ENCODE results near the gene AMPH.
"Not testable (repeated sequence)": the region's sequence is repeated elsewhere in the genome, so short reads cannot be mapped to it uniquely, and the experiment has no call there.

Gene AMPH

GRCh38 chr7:38461887-38462286 is 169.3 kb downstream of the AMPH start:
- no peak for DNase-seq

GRCh38 chr7:38453826-38454225 is 177.3 kb downstream of the AMPH start:
- no peak for DNase-seq

- no peak for DNase-seq
Observed at GRCh38 chr7:38453168-38453567, 178.0 kb downstream of the AMPH start.

- DNase-seq = no peak
Observed at GRCh38 chr7:38452681-38453108, 178.5 kb downstream of the AMPH start.

DNA sequence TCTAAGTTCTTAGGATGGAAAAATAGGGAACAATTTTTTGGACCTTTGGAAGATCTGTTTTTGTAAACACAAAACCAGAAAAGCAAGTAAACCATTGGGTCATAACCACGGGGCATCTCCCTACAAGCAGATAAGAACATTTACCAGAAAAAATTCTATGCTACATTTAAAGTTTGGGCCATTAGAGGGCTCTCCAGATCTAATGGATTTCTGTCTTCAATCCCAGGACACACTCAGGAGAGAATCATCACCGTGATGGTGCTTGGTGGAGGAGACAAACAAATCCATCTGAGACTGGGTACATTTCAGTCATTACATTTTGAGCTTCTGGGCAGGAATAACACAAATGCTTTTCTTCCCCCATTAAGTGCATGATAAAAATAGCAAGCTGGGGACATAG is 179.3 kb downstream of the AMPH start:
- no peak for DNase-seq

- DNase-seq = no peak
Observed at GRCh38 chr7:38448584-38449234, 182.5 kb downstream of the AMPH start.

GRCh38 chr7:38448054-38448453 is 183.1 kb downstream of the AMPH start:
- no peak for DNase-seq

- no peak for DNase-seq
Observed at GRCh38 chr7:38438970-38439369, 192.2 kb downstream of the AMPH start.

DNA sequence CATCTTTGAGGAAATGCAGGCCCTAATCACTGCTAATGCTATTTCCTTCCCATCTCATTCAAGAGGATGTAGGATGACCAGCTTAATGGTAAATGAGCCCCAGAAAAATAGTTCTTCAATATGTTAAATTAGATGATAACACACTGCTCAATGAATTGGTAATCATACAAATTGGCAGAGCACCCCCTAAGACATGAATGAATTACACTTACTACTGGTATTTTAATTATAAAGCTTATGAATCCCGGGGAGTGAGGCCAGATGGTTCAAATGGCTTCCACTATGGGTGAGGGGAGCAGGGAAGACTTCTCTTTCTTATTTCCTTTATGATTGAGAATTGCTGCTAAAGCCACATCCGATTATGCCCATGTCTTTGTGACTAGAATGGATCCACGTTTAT is 198.5 kb downstream of the AMPH start:
- DNase-seq = no peak

DNA sequence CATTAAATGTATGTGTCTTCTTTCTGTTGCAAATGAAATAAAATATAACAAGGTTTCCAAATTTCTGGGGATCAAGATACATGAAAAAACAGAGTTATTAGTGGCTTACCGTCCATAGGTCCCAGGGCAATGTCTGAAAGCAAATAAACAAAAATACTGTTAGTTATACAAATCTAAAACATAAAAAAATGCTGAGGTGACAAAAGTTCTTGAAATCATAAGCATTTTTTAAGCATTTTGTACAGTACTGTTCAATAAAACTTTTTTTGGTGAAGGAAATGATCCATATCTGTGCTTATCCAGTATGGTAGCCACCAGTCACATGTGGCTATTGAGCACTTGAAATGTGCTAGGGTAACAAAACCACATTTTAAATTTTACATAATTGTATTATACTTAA is 199.1 kb downstream of the AMPH start:
- DNase-seq = no peak

- DNase-seq = no peak
Observed at GRCh38 chr7:38429057-38429456, 202.1 kb downstream of the AMPH start.

DNA sequence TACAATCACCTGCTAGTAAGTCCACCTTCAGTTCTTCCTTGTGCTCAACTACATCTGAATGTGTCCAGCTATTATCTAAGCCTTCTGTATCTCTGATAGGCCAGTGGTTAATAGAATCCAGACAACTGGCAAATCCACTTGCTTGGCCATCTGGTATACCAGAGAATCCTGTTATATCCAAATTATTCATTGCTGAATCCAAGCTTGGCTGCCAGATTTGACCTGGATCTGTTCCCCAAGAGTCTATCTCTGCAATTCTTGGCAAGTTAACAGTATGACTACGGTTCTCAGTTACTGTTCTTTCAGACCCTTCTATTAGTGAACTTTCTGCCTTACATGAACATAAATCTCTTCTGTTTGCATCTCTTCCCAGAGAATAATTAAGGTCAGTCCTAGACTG is 203.1 kb downstream of the AMPH start:
- no peak for DNase-seq

- DNase-seq = no peak
Observed at GRCh38 chr7:38427279-38427955, 203.8 kb downstream of the AMPH start.

- DNase-seq = no peak
Observed at GRCh38 chr7:38425509-38425908, 205.7 kb downstream of the AMPH start.

DNA sequence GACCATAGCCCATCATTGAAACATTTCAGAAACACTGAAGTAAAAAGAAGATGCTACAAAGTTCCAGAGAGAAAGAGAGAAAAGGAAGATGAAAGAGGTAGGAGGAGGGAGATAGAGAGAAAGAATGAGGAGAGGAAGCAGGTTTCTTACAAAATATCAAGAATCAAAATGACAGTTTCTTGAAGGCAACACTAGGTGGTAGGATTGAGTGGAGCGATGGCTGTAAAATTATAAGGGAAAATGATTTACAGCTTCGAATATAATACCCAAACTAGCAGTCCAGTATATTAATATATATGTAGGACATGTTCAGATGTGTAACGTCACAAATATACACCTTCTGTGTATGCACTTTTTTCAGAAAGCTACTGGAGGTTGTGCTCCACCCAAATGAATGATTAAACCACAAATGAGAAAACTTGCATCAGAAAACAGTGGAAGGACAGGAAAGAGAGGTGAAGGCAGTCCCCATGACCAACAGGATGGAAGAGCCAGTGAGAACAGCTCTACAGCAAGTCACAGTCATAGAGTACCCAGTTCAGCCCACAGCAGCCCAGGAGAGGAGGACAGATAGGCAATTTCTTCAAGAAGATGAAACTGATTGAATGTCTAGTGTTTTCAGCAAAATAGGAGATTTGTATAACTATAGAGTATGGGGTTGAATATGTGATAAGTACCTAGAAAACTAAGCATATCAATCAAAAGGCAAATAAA is 206.3 kb downstream of the AMPH start:
- no peak for DNase-seq

DNA sequence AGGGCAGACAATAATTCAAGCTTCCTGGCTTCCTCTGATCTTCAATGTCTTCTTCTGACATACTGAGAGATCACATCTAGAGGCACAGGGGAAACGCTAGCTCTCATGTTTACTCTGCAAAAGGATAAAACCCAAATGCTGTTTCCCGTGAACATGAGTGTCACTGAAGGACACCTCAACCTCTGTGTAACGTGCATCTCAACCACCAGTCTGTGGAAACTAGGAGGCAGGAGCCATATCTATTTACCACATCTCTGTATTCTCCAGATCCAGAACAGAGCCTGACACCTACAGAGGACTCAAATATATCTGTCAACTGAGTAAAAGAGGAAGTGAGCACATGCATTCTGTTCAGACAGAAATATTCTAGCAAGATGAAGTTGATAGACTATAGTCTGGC is 217.4 kb downstream of the AMPH start:
- DNase-seq = no peak

GRCh38 chr7:38411404-38411803 is 219.8 kb downstream of the AMPH start:
- DNase-seq = no peak

DNA sequence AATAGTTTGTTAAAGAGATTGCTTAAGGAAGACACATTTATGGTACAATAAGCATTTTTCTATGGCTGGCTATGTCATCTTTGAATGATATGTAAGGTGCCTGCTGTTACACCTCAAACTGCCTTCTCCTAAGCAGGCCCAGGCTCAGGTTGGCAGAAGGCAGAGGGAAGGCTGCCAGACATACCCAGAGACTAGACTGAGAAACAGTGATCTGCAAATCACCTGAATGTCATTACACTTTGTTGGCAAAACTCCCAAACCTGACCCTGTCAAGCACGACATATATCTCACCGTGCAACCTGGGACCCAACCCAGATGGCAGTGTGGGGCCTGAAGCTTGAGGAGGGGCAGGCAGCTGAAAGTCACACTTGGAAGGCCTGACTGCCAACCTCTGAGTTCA is 221.1 kb downstream of the AMPH start:
- DNase-seq = no peak

DNA sequence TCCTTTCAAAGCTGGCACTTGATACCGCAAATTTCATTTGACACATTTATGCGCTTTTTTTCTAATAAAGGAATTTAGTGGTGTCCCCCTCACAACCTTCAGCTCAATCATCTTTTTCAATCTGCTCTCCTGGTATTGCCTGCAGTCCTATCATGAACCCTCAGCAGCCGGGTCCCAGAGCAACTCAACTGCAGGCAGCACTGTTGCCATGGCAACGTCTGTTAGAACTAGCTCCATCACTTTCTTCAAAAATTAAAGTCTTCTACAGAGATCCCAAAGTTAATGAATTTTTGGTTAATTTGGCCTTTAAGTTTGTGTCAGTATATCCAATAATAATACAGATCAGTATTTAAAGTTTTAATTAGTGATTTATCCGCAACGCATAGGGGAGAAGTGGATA is 221.6 kb downstream of the AMPH start:
- DNase-seq = no peak

GRCh38 chr7:38398725-38399321 is 232.3 kb downstream of the AMPH start:
- peak; percentile 2 for DNase-seq

DNA sequence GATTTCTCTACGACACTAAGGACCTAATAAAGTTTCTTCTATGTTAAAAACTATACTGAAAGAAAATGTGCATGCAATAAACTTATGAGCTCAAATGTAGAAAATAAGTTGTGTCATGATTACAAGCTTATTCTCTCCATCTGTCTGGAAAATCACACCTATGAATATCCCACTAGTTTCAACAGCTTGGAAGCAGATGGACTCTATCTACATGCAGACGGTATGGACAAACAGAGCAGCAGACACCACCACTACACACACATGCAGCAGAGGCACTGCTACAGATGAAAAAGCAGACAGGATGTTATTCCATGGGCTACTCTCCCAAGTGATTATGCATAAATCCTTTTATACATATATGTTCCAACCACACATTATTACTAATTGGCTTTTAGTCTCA is 234.3 kb downstream of the AMPH start:
- no peak for DNase-seq

- not testable (repeated sequence) for DNase-seq
Observed at GRCh38 chr7:38395921-38396552, 235.1 kb downstream of the AMPH start.

DNA sequence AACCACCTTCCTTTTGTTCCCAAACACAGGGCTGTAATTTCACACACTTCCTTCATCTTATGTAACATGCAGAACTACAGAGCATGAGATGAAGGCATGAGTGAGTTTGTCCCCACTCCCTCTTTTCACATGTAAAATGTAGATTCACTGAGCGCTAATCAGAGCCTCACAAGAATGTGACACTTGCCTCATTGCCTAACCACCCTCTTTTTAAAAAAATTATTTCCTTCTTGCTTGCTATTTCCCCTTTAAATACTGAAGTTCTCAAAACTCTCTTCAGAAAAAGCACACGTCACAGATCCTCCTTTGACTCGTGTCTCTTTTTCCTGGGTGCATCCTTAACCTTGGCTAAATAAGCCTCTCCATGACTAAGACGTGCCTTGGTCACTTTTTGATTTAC is 236.5 kb downstream of the AMPH start:
- DNase-seq = no peak

Data from NK-92 treated with Interleukin-12 subunit alpha and Interleukin-12 subunit beta, amount 100 ng/mL, for 24 hours (cell line).